Endothelial cell of umbilical vein (primary cell): ENCODE results near the gene MRO. TPM values are rescaled to one million over a fixed set of nuclear protein-coding genes. Genes with fewer than 3 reads are reported as not detected.

Experiments used
- BruUV-seq: library from RNA; stranded (reverse); fragments of 400-500 nt; replicated peaks from 2 replicates; lab custom pipeline; 2021; lab: Mats Ljungman, UMichigan
- CTCF ChIA-PET: fragments of 300-600, 350-600 bp; sonication (Branson Sonifier 250); formaldehyde crosslinking; loops from one replicate; lab custom pipeline; 2021; ENCODE audit warnings: antibody characterized with exemption, inconsistent platforms; lab: Charles Lee
- POLR2A ChIA-PET: fragments of 300-600, 350-600 bp; sonication (Branson Sonifier 250); formaldehyde crosslinking; loops from one replicate; lab custom pipeline; 2021; ENCODE audit warnings: antibody characterized with exemption, inconsistent platforms; lab: Charles Lee
- DNase-seq: peaks from one replicate; pipeline ENCODE4 v3.0.0-alpha.2; 2011; ENCODE audit warnings: low read depth, low spot score
- FAIRE-seq: peaks from 2 replicates; lab custom pipeline; 2011; peaks lifted over from hg19 to GRCh38; lab: Jason Lieb, UNC
- H2AFZ ChIP-seq: 2 replicates; pipeline ENCODE4 v1.6.0; 2012; ENCODE audit warnings: low read depth, low read length, control low read depth, inconsistent platforms
- H3K27ac ChIP-seq: 2 replicates; pipeline ENCODE4 v1.5.1; 2011; ENCODE audit warnings: low read depth, mild to moderate bottlenecking, control low read depth, low read length, moderate library complexity; ENCODE audit not compliant: insufficient read depth
- H3K27me3 ChIP-seq, 2 experiments: 2 replicates each; pipeline versions ENCODE4 v1.6.0 to v1.6.1; 2011; ENCODE audit warnings: low read length in 2 of 2, mixed read lengths in 1 of 2; ENCODE audit not compliant: control insufficient read depth in 2 of 2, insufficient read depth in 2 of 2
- H3K36me3 ChIP-seq, 2 experiments: 2 replicates in 1 of 2; 3 replicates in 1 of 2; pipeline ENCODE4 v1.5.1; 2011; ENCODE audit warnings: low read length in 2 of 2, mild to moderate bottlenecking in 1 of 2, moderate library complexity in 1 of 2; ENCODE audit not compliant: control insufficient read depth in 2 of 2, insufficient read depth in 2 of 2; ENCODE audit errors: extremely low read depth in 1 of 2
- H3K4me1 ChIP-seq: 3 replicates; pipeline ENCODE4 v1.5.1; 2011; ENCODE audit warnings: mild to moderate bottlenecking, low read length; ENCODE audit not compliant: control insufficient read depth, insufficient read depth; ENCODE audit errors: extremely low read depth
- H3K4me2 ChIP-seq: 2 replicates; pipeline ENCODE4 v1.6.1; 2011; ENCODE audit warnings: low read length, control low read depth, mixed read lengths; ENCODE audit not compliant: insufficient read depth
- H3K4me3 ChIP-seq, 3 experiments: fragments of 200-600 bp in 1 of 3; sonication (generic), shearing (Covaris generic) in 1 of 3; replicated peaks in 1 of 3; 2 replicates each; pipeline ENCODE4 v1.5.1; 2011 to 2016; ENCODE audit warnings: control low read depth in 3 of 3, low read length in 3 of 3, mild to moderate bottlenecking in 2 of 3, inconsistent platforms in 1 of 3, low read depth in 1 of 3, moderate library complexity in 1 of 3; ENCODE audit not compliant: insufficient read depth in 1 of 3
- H3K79me2 ChIP-seq: 2 replicates; pipeline ENCODE4 v1.6.0; 2012; ENCODE audit warnings: low read length, inconsistent platforms; ENCODE audit not compliant: control insufficient read depth, insufficient read depth
- H3K9ac ChIP-seq: replicated peaks from 2 replicates; pipeline ENCODE3; 2011; ENCODE audit warnings: low read length, control low read depth; ENCODE audit not compliant: insufficient read depth; ENCODE audit errors: extremely low read depth
- H3K9me1 ChIP-seq: replicated peaks from 3 replicates; pipeline ENCODE4 v1.6.0; 2011; ENCODE audit warnings: mild to moderate bottlenecking, low read length; ENCODE audit not compliant: control insufficient read depth, insufficient read depth; ENCODE audit errors: extremely low read depth
- H3K9me3 ChIP-seq: replicated peaks from 2 replicates; pipeline ENCODE4 v1.5.1; 2012; ENCODE audit warnings: low read length, inconsistent platforms; ENCODE audit not compliant: control insufficient read depth, insufficient read depth
- H4K20me1 ChIP-seq: replicated peaks from 2 replicates; pipeline ENCODE3; 2011; ENCODE audit warnings: mild to moderate bottlenecking, low read length; ENCODE audit not compliant: control insufficient read depth, insufficient read depth; ENCODE audit errors: extremely low read depth
- CTCF ChIP-seq, 2 donors: IDR thresholded peaks; 1 replicate in 1 of 2; 2 replicates in 1 of 2; pipeline ENCODE4 v1.5.1; 2011; ENCODE audit warnings: low read length in 2 of 2, mild to moderate bottlenecking in 2 of 2, moderate library complexity in 2 of 2, control low read depth in 1 of 2, inconsistent platforms in 1 of 2, low read depth in 1 of 2; ENCODE audit not compliant: insufficient read depth in 1 of 2; ENCODE audit errors: extremely low read depth in 1 of 2
- EZH2 ChIP-seq: IDR thresholded peaks from 2 replicates; pipeline ENCODE4 v1.6.1; 2012; ENCODE audit warnings: borderline replicate concordance, low read depth, mild to moderate bottlenecking, moderate library complexity, low read length, inconsistent platforms; ENCODE audit not compliant: severe bottlenecking
- FOS ChIP-seq: IDR thresholded peaks from 2 replicates; pipeline ENCODE4 v1.6.1; 2011; ENCODE audit warnings: mild to moderate bottlenecking, low read length, moderate library complexity, borderline replicate concordance; ENCODE audit not compliant: insufficient read depth
- GATA2 ChIP-seq: IDR thresholded peaks from 2 replicates; pipeline ENCODE4 v1.7.0; 2011; ENCODE audit warnings: low read depth, mild to moderate bottlenecking, moderate library complexity, mixed read lengths, low read length; ENCODE audit not compliant: insufficient read length, insufficient read depth
- JUN ChIP-seq: IDR thresholded peaks from 2 replicates; pipeline ENCODE4 v1.6.1; 2011; ENCODE audit warnings: borderline replicate concordance, low read depth; ENCODE audit not compliant: insufficient read length, insufficient read depth
- MAX ChIP-seq: IDR thresholded peaks from 2 replicates; pipeline ENCODE4 v1.6.1; 2011; ENCODE audit not compliant: insufficient read depth, insufficient read length
- MYC ChIP-seq: IDR thresholded peaks from one replicate; pipeline ENCODE4 v1.6.1; 2011; ENCODE audit warnings: mild to moderate bottlenecking, low read depth, low read length
- POLR2A ChIP-seq: IDR thresholded peaks from 2 replicates; pipeline ENCODE4 v1.6.1; 2012; ENCODE audit warnings: low read depth, mild to moderate bottlenecking, control low read depth, low read length
- POLR2AphosphoS5 ChIP-seq: IDR thresholded peaks from 2 replicates; pipeline ENCODE4 v1.6.1; 2012; ENCODE audit warnings: low read depth, mild to moderate bottlenecking, control low read depth, low read length, moderate library complexity; ENCODE audit not compliant: insufficient read depth
- dilution Hi-C: fragments of 300-500 bp; cut with MboI; formaldehyde crosslinking; loops from one replicate; pipeline ENCODE4 v1.15.0; 2019; ENCODE audit warnings: low sequenced_read_pairs; ENCODE audit not compliant: extremely low pct_ligation_motif_present
- intact Hi-C: fragments of 100-400 bp; cut with micrococcal nuclease; formaldehyde crosslinking; loops from one replicate; pipeline ENCODE4 v1.10.0; 2022
- polyA plus RNA-seq, 4 experiments: library from polyadenylated mRNA; depleted of rRNA in 3 of 4; stranded (reverse) in 3 of 4; unstranded in 1 of 4; fragments of >200 nt; gene quantifications; 2 replicates each; pipeline versions ENCODE4 v1.2.1 to v1.2.3, GENCODE V29; 2011 to 2012; ENCODE audit warnings: missing spikeins in 1 of 4
- total RNA-seq: library from RNA; stranded (reverse); gene quantifications from 2 replicates; pipeline ENCODE4 v1.2.3, GENCODE V29; 2021

The MRO gene
- total and polyA plus RNA-seq, 2 donors (not counting 3 experiments of a cell fraction or from before 2014, with no cell fraction given): not detected

- Histone ChIP-seq H3K36me3 (no peaks in the 10 kb centered on the region), H3K27me3 (peaks cover 0 to 2% of the 10 kb centered on the region in 2 experiments), H3K4me3 (no peak overlapping the region), H3K27ac (no peak overlapping the region), H3K4me2 (no peak overlapping the region), H4K20me1 (no peaks in the 10 kb centered on the region), H3K9ac (no peak overlapping the region), H3K4me1 (no peaks in the 10 kb centered on the region), H3K9me3 (no peaks in the 10 kb centered on the region), H3K79me2 (no peaks in the 10 kb centered on the region), H2AFZ (no peak overlapping the region), H3K9me1 (no peaks in the 10 kb centered on the region)
- ChIA-PET POLR2A (no interaction called here), CTCF (interaction anchor here (1.4 kb wide), 1 partner anchor 13 kb away, joined by 3 read pairs; no protein-coding TSS in a partner anchor)
- no peak for TF ChIP-seq FOS
- TF ChIP-seq GATA2: no peak
- TF ChIP-seq EZH2: no peak
- TF ChIP-seq CTCF (IDR thresholded peaks at IDR 0.05; ENCODE audit: extremely low read depth in 1 of 2, insufficient read depth in 1 of 2, low read depth in 1 of 2, low read length in 2 of 2): no peak
- TF ChIP-seq POLR2A: no peak
- no peak for TF ChIP-seq MAX
- TF ChIP-seq MYC: no peak
- TF ChIP-seq JUN: no peak
- no peak for TF ChIP-seq POLR2AphosphoS5
- dilution Hi-C loops: no loop called here
- intact Hi-C loops: no loop called here
- no TSS peak for BruUV-seq
- no peak for DNase-seq
- no peak for FAIRE-seq
Observed at GRCh38 chr18:50807176-50807575, 12.6 kb downstream of the MRO start.
